Stimulated activated CD4-positive, alpha-beta T cell treated with anti-CD3 and anti-CD28 coated beads, Interleukin-2, amount 100 ng/mL, for 4 hours (primary cell): ENCODE data around the gene MAPK1.
"Not testable (repeated sequence)": the region's sequence is repeated elsewhere in the genome, so short reads cannot be mapped to it uniquely, and the experiment has no call there.

Experiments used
- DNase-seq: peaks from one replicate; pipeline ENCODE4 v3.0.0-alpha.2; 2020; ENCODE audit warnings: low read depth

The MAPK1 gene

DNA sequence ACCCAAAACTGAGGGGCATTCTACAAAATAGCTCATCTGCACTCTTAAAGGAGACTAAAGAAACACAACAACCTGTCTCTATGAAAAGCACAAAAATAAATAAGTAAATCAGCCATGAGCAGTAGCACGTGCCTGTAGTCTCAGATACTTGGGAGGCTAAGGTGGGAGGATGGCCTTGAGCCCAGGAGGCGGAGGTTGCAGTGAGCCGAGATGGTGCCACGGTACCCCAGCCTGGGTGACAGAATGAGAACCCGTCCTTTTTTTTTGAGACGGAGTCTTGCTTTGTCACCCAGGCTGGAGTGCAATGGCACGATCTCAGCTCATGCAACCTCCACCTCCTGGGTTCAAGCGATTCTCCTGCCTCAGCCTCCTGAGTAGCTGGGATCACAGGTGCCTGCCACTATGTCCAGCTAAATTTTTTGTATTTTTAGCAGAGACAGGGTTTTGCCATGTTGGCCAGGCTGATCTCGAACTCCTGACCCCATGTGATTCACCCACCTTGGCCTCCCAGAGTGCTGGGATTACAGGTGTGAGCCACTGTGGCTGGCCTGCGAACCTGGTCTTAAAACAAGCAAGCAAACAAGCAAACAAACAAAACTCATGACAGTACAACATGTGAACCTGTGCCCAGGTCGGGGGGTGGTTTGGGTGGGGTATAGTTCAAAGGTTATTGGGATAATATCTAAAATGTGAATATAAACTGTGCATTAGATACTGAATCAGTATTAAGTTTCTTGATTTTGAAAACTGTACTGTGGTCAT lies 76.4 kb downstream of the MAPK1 start:
- DNase-seq = not testable (repeated sequence)

- DNase-seq = no peak
Measured at GRCh38 chr22:21790359-21790758, 77.1 kb downstream of the MAPK1 start.

- DNase-seq = not testable (repeated sequence)
Measured at GRCh38 chr22:21787565-21787964, 79.9 kb downstream of the MAPK1 start.

DNA sequence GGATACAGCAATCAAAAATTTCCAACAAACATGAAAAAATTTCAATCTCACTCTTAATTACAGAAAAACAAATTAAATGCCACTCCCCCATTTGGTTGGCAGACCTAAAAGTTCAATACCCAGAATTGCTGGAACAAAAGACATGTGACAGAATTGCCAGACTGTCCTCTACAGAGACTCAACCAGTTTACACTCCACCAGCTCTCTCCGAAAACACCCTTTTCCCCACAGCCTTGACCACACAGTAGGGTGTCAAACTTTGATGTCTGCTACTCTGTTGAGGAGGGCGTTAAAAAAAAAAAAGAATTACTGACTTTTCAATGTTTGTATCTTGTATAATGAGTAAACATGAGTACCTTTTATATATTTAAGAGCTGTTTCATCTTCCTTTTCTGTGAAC lies 87.2 kb downstream of the MAPK1 start:
- no peak for DNase-seq

GRCh38 chr22:21779444-21779843 lies 88.0 kb downstream of the MAPK1 start:
- DNase-seq = no peak

DNA sequence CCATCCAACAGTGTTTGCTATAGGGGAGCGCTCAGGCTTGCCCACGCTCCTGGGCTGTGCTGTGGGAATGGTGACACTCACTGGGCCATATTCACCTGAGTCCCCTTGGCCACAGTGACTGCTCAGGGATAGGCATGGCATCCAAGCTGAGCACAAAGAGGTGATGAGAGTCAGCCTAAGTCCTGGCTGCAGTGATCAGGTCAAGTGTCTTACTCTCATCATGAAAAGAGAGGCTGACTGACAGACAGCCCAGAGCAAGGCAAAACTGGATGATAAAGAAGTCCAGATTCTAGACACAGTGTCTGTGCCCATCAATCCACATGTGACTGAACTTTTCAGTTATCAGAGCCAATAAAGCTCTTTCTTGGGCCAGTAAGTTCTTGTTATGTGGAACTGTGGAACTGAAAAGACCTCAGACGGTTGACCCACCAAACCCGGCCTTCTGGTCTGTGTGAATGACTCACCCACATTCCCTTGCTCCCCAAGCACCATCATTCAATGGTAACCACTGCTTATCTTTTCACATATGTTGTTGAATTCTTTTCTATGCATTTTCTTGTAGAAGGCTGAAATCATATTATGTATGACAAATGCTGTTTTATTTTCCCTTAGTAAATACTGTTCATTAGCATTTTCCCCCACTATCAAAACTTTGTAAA lies 88.6 kb downstream of the MAPK1 start:
- DNase-seq = no peak

DNA sequence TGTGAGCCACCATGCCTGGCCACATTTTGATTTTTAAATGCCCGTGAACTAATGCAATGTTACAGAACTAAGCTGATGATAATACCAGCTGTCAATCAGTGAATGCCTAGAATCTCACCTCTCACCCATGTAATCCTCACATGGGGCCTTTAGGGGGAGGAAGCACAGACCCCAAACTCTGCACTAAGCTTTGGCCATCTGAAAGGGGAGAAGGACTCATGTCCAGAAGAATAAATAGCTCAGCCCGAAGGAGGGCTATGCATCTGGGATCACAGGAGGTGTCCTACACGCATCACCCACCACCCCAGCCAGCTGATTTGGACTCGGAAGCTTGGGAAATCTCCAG lies 95.8 kb downstream of the MAPK1 start:
- no peak for DNase-seq

DNA sequence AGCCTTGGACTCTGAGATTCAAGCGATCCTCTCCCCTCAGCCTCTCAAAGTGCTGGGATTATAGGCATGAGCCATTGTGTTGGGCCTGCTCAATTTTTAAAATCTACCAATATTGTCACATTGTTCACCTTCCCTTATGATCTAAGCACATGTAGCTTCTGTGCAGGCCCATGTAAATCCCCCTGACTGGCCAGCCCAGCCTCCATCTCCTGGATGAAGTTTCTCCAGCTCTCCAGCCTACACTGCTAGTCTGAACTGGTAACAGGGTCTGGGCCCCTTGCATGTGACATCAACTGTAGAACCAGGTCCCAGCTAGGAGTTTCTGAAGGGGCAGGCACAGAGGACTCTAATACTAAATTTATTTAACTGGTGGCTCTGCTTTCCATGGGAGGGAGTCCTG lies 99.0 kb downstream of the MAPK1 start:
- DNase-seq = no peak

DNA sequence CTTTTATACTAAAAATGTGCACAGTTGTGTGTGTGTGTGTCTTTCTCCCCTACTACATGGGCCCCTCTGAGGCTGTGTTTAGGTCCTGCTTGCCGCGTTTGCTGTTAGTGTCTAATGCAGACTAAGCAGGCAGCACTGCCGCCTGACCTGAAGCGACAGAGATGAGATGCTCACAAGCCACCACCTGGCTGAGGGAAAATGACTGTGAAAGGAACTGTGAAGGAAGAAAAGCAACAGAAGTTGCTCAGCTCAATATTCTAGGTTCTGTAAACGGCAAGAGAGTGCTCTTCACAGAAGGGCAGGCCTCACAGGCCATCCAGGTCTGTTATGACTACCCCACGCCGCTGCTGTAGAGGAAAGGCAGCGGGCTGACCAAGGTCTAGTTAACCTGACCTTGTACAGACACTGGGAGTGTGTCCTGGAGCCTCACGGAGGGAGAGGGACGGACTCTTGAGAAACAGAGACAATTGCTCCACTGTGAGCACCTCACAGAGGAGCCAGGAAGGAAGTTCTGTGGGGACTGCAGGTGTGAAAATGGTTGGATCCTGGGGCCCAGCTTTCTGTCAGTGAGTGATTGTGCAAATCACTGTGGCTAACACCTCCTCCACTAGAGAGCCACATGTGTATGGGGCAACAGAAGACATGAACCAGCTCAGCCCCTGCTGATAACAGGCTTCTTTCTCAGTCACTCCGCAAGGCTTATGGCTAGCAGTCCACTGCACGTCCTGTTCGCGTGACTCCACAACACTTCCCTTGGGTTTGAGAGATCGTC lies 100.6 kb downstream of the MAPK1 start:
- peak; percentile 9 for DNase-seq

DNA sequence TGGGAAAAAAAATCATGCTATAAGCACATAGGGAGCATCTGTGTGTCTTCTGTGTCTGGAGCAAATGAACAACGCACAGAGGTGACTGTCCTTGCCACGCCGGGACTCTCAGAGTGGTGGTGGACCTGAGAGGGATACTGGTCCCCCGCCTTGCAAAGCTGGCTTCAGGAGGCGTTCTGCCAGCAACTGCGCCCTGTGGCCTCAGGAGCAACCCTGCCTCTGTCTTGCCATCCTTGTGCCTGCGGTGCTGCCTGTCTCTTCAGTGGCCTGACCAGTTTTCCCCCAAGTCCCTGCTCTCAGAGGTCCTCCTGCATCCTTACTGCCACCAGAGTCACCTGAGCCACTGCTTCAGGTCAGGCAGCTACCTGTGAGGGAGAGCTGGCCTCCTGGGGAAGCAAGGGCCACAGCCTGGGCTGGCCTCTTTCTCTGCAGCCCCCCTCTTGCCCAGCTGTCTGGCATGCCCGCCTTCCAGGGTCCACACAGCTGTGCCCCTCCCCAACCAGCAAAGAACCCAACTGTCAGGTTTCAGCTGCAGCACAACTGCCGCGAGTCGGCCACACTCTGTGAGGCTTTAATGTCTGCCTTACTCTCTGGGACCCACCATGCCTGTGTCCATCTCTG lies 101.4 kb downstream of the MAPK1 start:
- no peak for DNase-seq

DNA sequence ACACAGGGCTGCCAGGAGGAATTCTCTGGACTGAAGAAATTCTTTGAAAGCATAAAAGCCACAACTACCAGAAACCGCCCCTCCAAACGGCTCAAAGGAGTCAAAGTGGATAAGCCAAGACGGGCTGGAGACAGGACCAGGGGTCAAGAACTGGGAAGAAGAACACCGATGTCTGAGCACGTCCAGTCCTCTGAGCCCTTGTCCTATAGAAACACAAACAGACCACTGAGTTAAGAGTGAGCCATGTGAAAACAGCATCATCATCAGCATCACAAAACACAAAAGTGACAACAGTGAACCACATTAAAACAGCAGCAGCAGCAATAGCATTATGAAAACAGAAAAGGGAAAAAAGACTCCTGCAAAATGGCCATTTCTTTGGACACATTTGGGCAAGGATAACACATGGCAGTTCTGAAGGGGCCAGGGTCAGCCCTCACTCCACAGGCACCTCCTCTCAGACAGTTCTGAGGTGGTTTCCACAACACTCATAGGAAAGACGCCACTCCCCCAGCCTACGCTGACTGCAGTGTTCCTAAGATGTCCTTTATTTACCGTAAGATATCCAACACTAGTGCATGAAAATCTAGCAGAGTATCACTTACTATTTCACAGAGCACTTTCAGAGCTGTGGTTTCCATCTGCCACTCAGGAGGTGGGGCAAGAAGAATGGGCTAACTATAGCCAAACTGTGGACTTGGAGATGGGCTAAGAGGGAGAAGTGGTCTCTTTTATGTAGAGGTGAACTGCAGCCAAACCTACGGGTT lies 103.2 kb downstream of the MAPK1 start:
- DNase-seq = no peak

DNA sequence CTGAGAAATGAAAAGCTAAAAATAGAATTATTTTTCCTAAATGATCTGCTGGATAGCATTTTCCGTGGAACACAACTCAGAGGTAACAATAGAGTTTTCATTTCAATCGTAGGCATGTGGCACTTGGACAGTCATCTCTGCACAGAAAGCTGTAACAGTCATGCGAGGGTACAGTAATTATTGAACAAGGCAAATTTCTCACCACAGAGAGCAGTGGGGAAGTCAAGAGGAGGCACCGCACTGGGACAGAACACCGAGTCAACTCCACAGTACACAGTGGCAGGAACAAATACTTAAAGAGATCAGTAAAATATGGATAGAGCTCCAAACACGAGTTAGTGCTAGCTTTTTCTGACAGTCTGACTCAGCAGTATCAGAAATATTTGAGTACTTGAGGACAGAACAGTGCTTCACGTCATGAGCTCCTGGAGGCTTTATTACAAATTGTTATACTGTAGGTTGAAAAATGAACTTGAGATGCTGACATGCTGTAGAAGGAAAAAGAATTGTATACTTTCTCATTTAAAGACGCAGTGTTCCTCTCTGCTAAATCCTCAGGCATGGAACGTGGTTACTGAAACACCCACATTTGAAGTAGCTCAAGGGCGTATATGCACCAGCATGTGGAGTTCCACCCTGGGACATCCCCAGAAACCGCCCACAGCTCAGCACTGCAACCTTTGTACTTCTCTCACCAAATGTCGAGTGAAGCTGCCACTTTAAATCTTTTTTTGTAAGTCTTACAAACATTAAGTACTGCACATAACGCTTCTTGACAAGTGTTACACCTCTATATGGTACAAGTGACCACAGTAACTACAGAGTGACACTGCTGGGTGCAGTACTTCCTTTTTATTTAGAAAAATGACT lies 104.5 kb downstream of the MAPK1 start:
- DNase-seq = peak; percentile 23

GRCh38 chr22:21761994-21762680 lies 105.3 kb downstream of the MAPK1 start:
- DNase-seq = no peak

- DNase-seq = no peak
Measured at GRCh38 chr22:21761086-21761485, 106.4 kb downstream of the MAPK1 start.

DNA sequence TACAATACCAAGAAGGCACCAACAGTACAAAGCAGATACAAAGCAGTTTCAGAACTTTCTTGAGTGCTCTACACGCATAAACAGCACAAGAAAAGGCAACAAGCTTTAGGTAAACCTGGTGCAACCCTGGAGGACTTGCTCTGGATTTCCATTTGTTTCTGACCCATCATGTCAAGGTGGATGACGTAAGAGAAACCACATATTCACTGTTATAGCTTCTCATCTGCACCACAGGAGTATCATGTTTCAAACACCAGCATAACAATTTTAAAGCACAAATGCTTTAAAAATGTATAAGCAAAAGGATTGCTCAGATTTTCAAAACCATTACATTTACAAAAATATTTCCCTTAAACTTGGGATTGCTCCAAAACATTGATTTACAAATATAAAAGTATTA lies 106.8 kb downstream of the MAPK1 start:
- DNase-seq = no peak

DNA sequence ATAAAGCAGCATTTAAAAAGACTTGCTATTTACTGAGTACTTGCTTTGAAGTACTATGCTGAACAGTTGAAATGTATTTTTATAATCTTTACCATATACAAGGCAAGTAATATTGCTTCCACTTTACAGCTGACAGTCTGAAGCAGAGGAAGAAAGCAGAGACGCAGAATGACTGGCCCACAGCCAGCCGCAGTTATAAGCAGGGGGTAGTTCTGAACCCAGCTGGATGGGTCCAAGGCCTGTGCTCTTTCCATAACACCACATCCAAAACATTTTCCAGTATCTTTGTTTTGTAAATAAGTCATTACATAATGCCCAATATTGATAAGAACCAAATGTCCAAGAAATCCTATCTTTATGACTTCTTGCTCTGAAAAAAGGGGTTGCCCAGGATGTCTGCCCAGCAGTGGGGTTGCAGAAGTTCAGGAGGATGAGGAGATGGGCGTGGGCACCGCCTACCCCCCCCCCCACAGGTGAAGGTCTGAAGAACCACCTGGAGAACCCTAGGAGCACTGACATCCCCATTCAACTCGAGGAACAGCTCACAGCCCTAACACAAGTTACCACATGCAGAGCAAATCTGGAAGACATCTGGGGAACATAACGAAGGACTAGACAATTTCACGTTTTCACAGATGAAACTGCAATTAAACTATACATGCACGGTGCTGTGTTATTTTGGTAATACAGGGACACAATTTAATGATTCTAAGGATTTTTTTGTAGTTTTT lies 107.6 kb downstream of the MAPK1 start:
- no peak for DNase-seq

GRCh38 chr22:21759093-21759492 lies 108.4 kb downstream of the MAPK1 start:
- no peak for DNase-seq

DNA sequence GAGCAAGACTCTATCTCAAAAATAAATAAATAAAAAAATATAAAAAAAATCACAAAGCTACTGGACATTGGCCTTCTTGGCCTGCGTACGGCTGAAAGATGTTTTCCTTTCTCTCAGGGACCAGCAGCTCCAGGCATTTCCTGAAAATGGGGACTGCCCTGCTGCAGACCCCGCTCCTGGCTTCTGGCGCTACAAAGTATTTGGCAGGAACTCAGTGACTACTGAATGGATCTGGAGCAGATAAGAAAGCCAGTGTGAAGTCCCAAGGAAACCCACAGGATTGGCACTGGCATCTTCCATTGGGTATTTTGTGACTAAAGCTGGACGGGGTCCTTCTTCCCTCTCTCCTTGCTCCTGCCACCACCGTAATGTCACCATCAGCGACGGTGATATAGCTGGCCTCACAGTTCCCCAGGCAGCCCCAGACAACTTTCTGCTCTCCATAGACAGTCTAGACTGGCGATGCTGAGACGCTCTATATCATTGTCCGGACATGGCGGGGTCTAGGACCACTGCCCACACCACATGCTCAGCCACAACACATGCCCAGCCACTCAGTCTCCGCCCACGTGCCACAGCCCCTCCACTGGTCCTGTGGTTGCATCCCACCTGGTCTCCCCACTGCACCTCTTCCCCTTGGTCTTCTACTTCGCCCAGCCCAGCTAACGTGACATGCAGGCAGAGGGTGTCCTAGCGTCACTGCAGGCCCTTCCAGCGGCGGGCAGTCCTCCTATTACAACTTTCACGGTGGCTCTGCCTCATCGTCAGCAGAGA lies 109.2 kb downstream of the MAPK1 start:
- DNase-seq = no peak

- no peak for DNase-seq
Measured at GRCh38 chr22:21755851-21756284, 111.6 kb downstream of the MAPK1 start.
